ENCODE data around the gene MRPL3. TPM values are rescaled to one million over a fixed set of nuclear protein-coding genes. Genes with fewer than 3 reads are reported as not detected.

Gene MRPL3
- total and polyA plus RNA-seq, 2 donors (not counting 1 experiment from before 2014, with no cell fraction given): 18.5 to 50.1 TPM

GRCh38 chr3:131458653-131459052 lies 44.1 kb downstream of the MRPL3 start:
- CTCF ChIA-PET: no interaction called here
- no peak overlapping the region for H3K27ac Mint-ChIP-seq
- no peak overlapping the region for H3K4me3 Mint-ChIP-seq

GRCh38 chr3:131457220-131457619 lies 45.6 kb downstream of the MRPL3 start:
- H3K27me3 Mint-ChIP-seq: no peaks in the 10 kb centered on the region
- Histone ChIP-seq H3K9ac (ENCODE audit: low read length) (no peak overlapping the region), H3K27me3 (replicated peaks in 1 of 4; ENCODE audit: control extremely low read depth in 1 of 4, control insufficient read depth in 3 of 4, insufficient read depth in 4 of 4, low read length in 3 of 4) (no peaks in the 10 kb centered on the region), H4K20me1 (ENCODE audit: control insufficient read depth, insufficient read depth, low read length, poor library complexity, severe bottlenecking) (no peaks in the 10 kb centered on the region), H3K36me3 (replicated peaks in 1 of 2; ENCODE audit: control extremely low read depth in 1 of 2, control insufficient read depth in 1 of 2, extremely low read depth in 1 of 2, insufficient read depth in 2 of 2, low read length in 1 of 2) (peaks cover 0 to 3% of the 10 kb centered on the region in 2 experiments), H3K4me1 (ENCODE audit: control insufficient read depth in 2 of 2, insufficient read depth in 2 of 2, low read length in 2 of 2) (no peaks in the 10 kb centered on the region), H3K4me3 (ENCODE audit: control extremely low read depth in 1 of 5, extremely low read depth in 1 of 5, insufficient read depth in 1 of 5, low read depth in 2 of 5, low read length in 4 of 5) (no peak overlapping the region), H3K4me2 (replicated peaks; ENCODE audit: low read depth, low read length, poor library complexity, severe bottlenecking) (no peak overlapping the region), H3K79me2 (ENCODE audit: control insufficient read depth, insufficient read depth, low read length) (no peaks in the 10 kb centered on the region), H3K9me3 (ENCODE audit: control extremely low read depth in 1 of 3, control insufficient read depth in 2 of 3, insufficient read depth in 1 of 3, low read length in 2 of 3) (no peaks in the 10 kb centered on the region), H2AFZ (ENCODE audit: insufficient read depth, low read depth, low read length, poor library complexity, severe bottlenecking) (no peak overlapping the region), H3K27ac (ENCODE audit: low read length in 2 of 2) (no peak overlapping the region)
- ATAC-seq (ENCODE audit: low read depth) (no peak), DNase-seq (no peak)
- CTCF ChIA-PET: no interaction called here
- H3K9me3 Mint-ChIP-seq (ENCODE audit: insufficient read depth): no peaks in the 10 kb centered on the region
- no peak overlapping the region for H3K27ac Mint-ChIP-seq
- H3K4me3 Mint-ChIP-seq: no peak overlapping the region
- H3K4me1 Mint-ChIP-seq: no peaks in the 10 kb centered on the region
- no CpG with 5 or more reads among the region's 1 CpG for WGBS (ENCODE audit: insufficient coverage)
- TF ChIP-seq CTCF (IDR thresholded peaks at IDR 0.05) (no peak), EZH2 (IDR thresholded peaks at IDR 0.05; ENCODE audit: borderline replicate concordance, insufficient read depth, low read depth, low read length, poor library complexity, severe bottlenecking) (no peak)
- POLR2A ChIA-PET: no interaction called here
- intact Hi-C loops (cut with micrococcal nuclease): no loop called here

More at GRCh38 chr3:131458653-131459052, 44.1 kb downstream of the MRPL3 start:
- no peak for ATAC-seq (ENCODE audit: low read depth)
- H3K4me3 ChIP-seq (ENCODE audit: control extremely low read depth in 1 of 5, extremely low read depth in 1 of 5, insufficient read depth in 1 of 5, low read depth in 2 of 5, low read length in 4 of 5): no peak overlapping the region
- POLR2A ChIA-PET: no interaction called here
- WGBS (ENCODE audit: insufficient coverage): 100% methylated on average over 2 of the region's 3 CpGs
- H3K4me1 ChIP-seq (ENCODE audit: control insufficient read depth in 2 of 2, insufficient read depth in 2 of 2, low read length in 2 of 2): no peaks in the 10 kb centered on the region
- no peak for DNase-seq
- Mint-ChIP-seq H3K4me1 (no peaks in the 10 kb centered on the region), H3K9me3 (ENCODE audit: insufficient read depth) (no peaks in the 10 kb centered on the region), H3K27me3 (no peaks in the 10 kb centered on the region)
- H3K36me3 ChIP-seq (replicated peaks in 1 of 2; ENCODE audit: control extremely low read depth in 1 of 2, control insufficient read depth in 1 of 2, extremely low read depth in 1 of 2, insufficient read depth in 2 of 2, low read length in 1 of 2): peaks cover 0 to 3% of the 10 kb centered on the region in 2 experiments
- no peak overlapping the region for H3K9ac ChIP-seq (ENCODE audit: low read length)
- TF ChIP-seq CTCF (IDR thresholded peaks at IDR 0.05): no peak
- H3K9me3 ChIP-seq (ENCODE audit: control extremely low read depth in 1 of 3, control insufficient read depth in 2 of 3, insufficient read depth in 1 of 3, low read length in 2 of 3): no peaks in the 10 kb centered on the region
- H3K27ac ChIP-seq (ENCODE audit: low read length in 2 of 2): no peak overlapping the region
- no peak overlapping the region for H3K4me2 ChIP-seq (replicated peaks; ENCODE audit: low read depth, low read length, poor library complexity, severe bottlenecking)
- no peak overlapping the region for H2AFZ ChIP-seq (ENCODE audit: insufficient read depth, low read depth, low read length, poor library complexity, severe bottlenecking)
- intact Hi-C loops (cut with micrococcal nuclease): no loop called here
- H3K27me3 ChIP-seq (replicated peaks in 1 of 4; ENCODE audit: control extremely low read depth in 1 of 4, control insufficient read depth in 3 of 4, insufficient read depth in 4 of 4, low read length in 3 of 4): no peaks in the 10 kb centered on the region
- H3K79me2 ChIP-seq (ENCODE audit: control insufficient read depth, insufficient read depth, low read length): no peaks in the 10 kb centered on the region
- no peaks in the 10 kb centered on the region for H4K20me1 ChIP-seq (ENCODE audit: control insufficient read depth, insufficient read depth, low read length, poor library complexity, severe bottlenecking)
